Peyer's patch (tissue), 4 donors: Measurements from ENCODE around the gene CAMSAP1. TPM values are rescaled to one million over a fixed set of nuclear protein-coding genes. Genes with fewer than 3 reads are reported as not detected.

Experiments used
- DNase-seq, 3 donors: peaks; one replicate each; pipeline ENCODE4 v3.0.0-alpha.2; 2017 to 2019
- H3K27ac ChIP-seq, 4 donors: fragments of 200-600 bp; sonication (generic); one replicate each; pipeline ENCODE4 v1.5.1; 2016 to 2019
- H3K27me3 ChIP-seq, 2 donors: fragments of 200-600 bp; sonication (generic); one replicate each; pipeline ENCODE4 v1.5.1; 2019
- H3K36me3 ChIP-seq, 3 donors: fragments of 200-600 bp; sonication (generic); one replicate each; pipeline ENCODE4 v1.5.1; 2016 to 2019
- H3K4me1 ChIP-seq, 4 donors: fragments of 200-600 bp; sonication (generic); one replicate each; pipeline ENCODE4 v1.5.1; 2016 to 2019
- H3K4me3 ChIP-seq, 4 donors: fragments of 200-600 bp; sonication (generic); 1 replicate in 3 of 4; 2 replicates in 1 of 4; pipeline ENCODE4 v1.5.1; 2016 to 2019; ENCODE audit warnings: mild to moderate bottlenecking in 1 of 4
- H3K9me3 ChIP-seq, 4 donors: fragments of 200-600 bp; sonication (generic); one replicate each; pipeline ENCODE4 v1.5.1; 2016 to 2019; ENCODE audit warnings: mild to moderate bottlenecking in 1 of 4
- CTCF ChIP-seq, 6 experiments: fragments of 450-650 bp in 4 of 6; fragments of 200-600 bp in 2 of 6; sonication (generic) in 1 of 6; IDR thresholded peaks; one replicate each; pipeline ENCODE4 v1.5.1; 2017 to 2019; ENCODE audit warnings: antibody characterized with exemption in 6 of 6, mild to moderate bottlenecking in 3 of 6, moderate library complexity in 1 of 6
- POLR2A ChIP-seq, 2 donors: fragments of 450-650 bp; IDR thresholded peaks; one replicate each; pipeline ENCODE4 v1.5.1; 2017; ENCODE audit warnings: antibody characterized with exemption in 2 of 2, mild to moderate bottlenecking in 2 of 2, moderate library complexity in 2 of 2
- total RNA-seq, 4 donors: library from RNA; depleted of rRNA; stranded (reverse); fragments of >200 nt; gene quantifications; one replicate each; pipeline ENCODE4 v1.1.0, GENCODE V29; 2016

CAMSAP1 gene
- total RNA-seq, 4 donors from 2014 or later = 21.0 to 30.5 (median 24.2) TPM

- Histone ChIP-seq H3K36me3 (no peaks in the 10 kb centered on the region), H3K4me1 (no peaks in the 10 kb centered on the region), H3K4me3 (no peak overlapping the region), H3K27ac (no peak overlapping the region), H3K27me3 (no peaks in the 10 kb centered on the region), H3K9me3 (peaks cover 0 to 5% (median 1%) of the 10 kb centered on the region in 4 donors)
- DNase-seq = no peak
- TF ChIP-seq CTCF (IDR thresholded peaks at IDR 0.05) (no peak), POLR2A (IDR thresholded peaks at IDR 0.05) (no peak)
Observed at GRCh38 chr9:135769489-135770202, 137.7 kb downstream of the CAMSAP1 start.

GRCh38 chr9:135768516-135769218, 138.7 kb downstream of the CAMSAP1 start:
- H3K4me3 ChIP-seq = no peak overlapping the region
- TF ChIP-seq CTCF (IDR thresholded peaks at IDR 0.05) (no peak), POLR2A (IDR thresholded peaks at IDR 0.05) (no peak)
- no peaks in the 10 kb centered on the region for H3K36me3 ChIP-seq
- no peaks in the 10 kb centered on the region for H3K4me1 ChIP-seq
- H3K27me3 ChIP-seq = no peaks in the 10 kb centered on the region
- no peak overlapping the region for H3K27ac ChIP-seq
- peaks cover 0 to 5% (median 1%) of the 10 kb centered on the region in 4 donors for H3K9me3 ChIP-seq
- DNase-seq = no peak

DNA sequence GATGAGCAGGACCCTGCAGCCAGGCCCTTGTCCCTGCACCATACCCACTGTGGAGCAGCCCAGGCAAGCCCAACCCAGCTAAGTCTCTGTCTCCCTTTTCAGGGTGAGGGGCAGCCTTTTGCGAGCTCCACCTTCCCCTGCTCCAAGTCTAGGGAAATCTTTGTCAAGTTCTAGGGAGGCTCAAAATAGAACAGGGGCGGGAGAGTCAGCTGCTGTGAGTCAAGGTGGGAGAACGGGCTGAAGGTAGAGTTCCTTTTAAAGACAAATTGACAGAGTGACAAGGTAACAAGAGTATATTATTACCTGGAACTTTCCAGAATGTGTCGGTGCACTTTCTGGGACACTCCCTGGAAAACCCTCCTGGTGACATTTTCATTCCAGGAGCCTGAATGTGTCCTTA, 140.6 kb downstream of the CAMSAP1 start:
- Histone ChIP-seq H3K27me3 (no peaks in the 10 kb centered on the region), H3K36me3 (no peaks in the 10 kb centered on the region), H3K4me3 (no peak overlapping the region), H3K27ac (no peak overlapping the region), H3K4me1 (no peaks in the 10 kb centered on the region), H3K9me3 (peaks cover 0 to 5% (median 1%) of the 10 kb centered on the region in 4 donors)
- DNase-seq = no peak
- no peak for TF ChIP-seq CTCF (IDR thresholded peaks at IDR 0.05)
- no peak for TF ChIP-seq POLR2A (IDR thresholded peaks at IDR 0.05)

DNA sequence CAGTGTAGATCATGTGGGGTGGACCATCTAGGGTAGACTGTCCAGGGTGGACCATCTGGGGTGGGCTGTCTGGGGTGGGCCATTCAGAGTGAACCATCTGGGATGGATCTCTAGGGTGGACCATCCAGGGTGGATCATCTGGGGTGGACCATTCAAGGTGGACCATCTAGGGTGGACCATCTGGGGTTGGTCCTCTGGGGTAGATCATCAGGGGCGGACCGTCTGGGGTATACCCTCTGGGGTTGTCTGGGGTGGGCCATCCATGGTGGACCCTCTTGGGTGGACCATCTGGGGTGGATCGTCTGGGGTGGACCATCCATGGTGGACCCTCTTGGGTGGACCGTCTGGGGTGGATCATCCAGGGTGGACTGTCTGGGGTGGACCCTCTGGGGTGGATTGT, 141.1 kb downstream of the CAMSAP1 start:
- Histone ChIP-seq H3K4me3 (no peak overlapping the region), H3K36me3 (no peaks in the 10 kb centered on the region), H3K9me3 (peaks cover 0 to 5% (median 1%) of the 10 kb centered on the region in 4 donors), H3K27ac (no peak overlapping the region), H3K4me1 (no peaks in the 10 kb centered on the region), H3K27me3 (no peaks in the 10 kb centered on the region)
- TF ChIP-seq CTCF (IDR thresholded peaks at IDR 0.05) = no peak
- TF ChIP-seq POLR2A (IDR thresholded peaks at IDR 0.05) = no peak
- DNase-seq = no peak

DNA sequence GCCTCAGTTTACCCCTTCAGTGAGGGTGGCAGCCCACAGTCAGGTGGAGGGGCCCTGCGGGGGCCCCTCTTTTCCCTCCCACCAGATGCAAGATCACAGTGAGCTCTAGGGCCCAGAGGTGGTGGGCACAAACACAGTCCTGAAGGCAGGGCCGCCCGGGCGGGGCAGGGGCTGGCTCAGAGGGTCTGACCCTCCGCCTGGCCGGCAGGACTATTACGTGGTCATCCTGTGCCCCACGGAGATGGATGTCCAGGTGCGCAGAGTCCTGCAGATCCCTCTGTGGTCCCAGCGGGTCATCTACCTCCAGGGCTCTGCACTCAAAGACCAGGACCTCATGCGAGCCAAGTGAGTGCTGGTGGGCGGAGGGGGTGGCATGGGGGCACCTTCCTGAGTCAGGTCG, 141.9 kb downstream of the CAMSAP1 start:
- no peak for TF ChIP-seq CTCF (IDR thresholded peaks at IDR 0.05)
- no peak for TF ChIP-seq POLR2A (IDR thresholded peaks at IDR 0.05)
- H3K36me3 ChIP-seq = no peaks in the 10 kb centered on the region
- no peak for DNase-seq

More for the DNA sequence above, 141.9 kb downstream of the CAMSAP1 start:
- Histone ChIP-seq H3K27me3 (no peaks in the 10 kb centered on the region), H3K4me3 (no peak overlapping the region), H3K27ac (no peak overlapping the region), H3K4me1 (no peaks in the 10 kb centered on the region), H3K9me3 (peaks cover 0 to 5% (median 1%) of the 10 kb centered on the region in 4 donors)
